ENCODE data around the gene VAPB.
"Not testable (repeated sequence)": the region's sequence is repeated elsewhere in the genome, so short reads cannot be mapped to it uniquely, and the experiment has no call there.

Gene VAPB

GRCh38 chr20:58417438-58417837 is 28.4 kb downstream of the VAPB start:
- POLR2A ChIA-PET: no interaction called here
- CTCF ChIA-PET: interaction anchor here (1.3 to 1.7 kb wide), 2 partner anchors 25 to 30 kb away, joined by 3 to 7 read pairs; no protein-coding TSS in a partner anchor
- DNase-seq (ENCODE audit: extremely low spot score): no peak
- TF ChIP-seq CTCF (IDR thresholded peaks at IDR 0.05; ENCODE audit: control extremely low read depth, extremely low read depth, low read depth, missing control alignments): no peak

GRCh38 chr20:58418949-58419748 is 30.1 kb downstream of the VAPB start:
- TF ChIP-seq CTCF (IDR thresholded peaks at IDR 0.05; ENCODE audit: control extremely low read depth, extremely low read depth, low read depth, missing control alignments): no peak
- ChIA-PET CTCF (interaction anchor here (1.1 to 2.1 kb wide), 5 partner anchors 14 to 32 kb away, joined by 3 to 8 read pairs (median 4); no protein-coding TSS in a partner anchor), POLR2A (interaction anchor here (0.5 to 1.4 kb wide), 2 partner anchors 24 to 30 kb away, joined by 3 to 4 read pairs; partner anchors contain the start of gene VAPB)
- no peak for DNase-seq (ENCODE audit: extremely low spot score)

- CTCF ChIA-PET: interaction anchor here (1.1 to 1.8 kb wide), 6 partner anchors 10 to 60 kb away, joined by 3 to 9 read pairs (median 4); no protein-coding TSS in a partner anchor
- no peak for TF ChIP-seq CTCF (IDR thresholded peaks at IDR 0.05; ENCODE audit: control extremely low read depth, extremely low read depth, low read depth, missing control alignments)
- DNase-seq (ENCODE audit: extremely low spot score): no peak
- POLR2A ChIA-PET: no interaction called here
Observed at GRCh38 chr20:58420798-58421496, 31.9 kb downstream of the VAPB start.

- ChIA-PET CTCF (interaction anchor here (1.1 to 1.8 kb wide), 5 partner anchors 10 to 60 kb away, joined by 3 to 9 read pairs (median 4); no protein-coding TSS in a partner anchor), POLR2A (no interaction called here)
- no peak for DNase-seq (ENCODE audit: extremely low spot score)
- TF ChIP-seq CTCF (IDR thresholded peaks at IDR 0.05; ENCODE audit: control extremely low read depth, extremely low read depth, low read depth, missing control alignments): no peak
Observed at GRCh38 chr20:58421497-58421850, 32.4 kb downstream of the VAPB start.

GRCh38 chr20:58424218-58424969 is 35.4 kb downstream of the VAPB start:
- no peak for TF ChIP-seq CTCF (IDR thresholded peaks at IDR 0.05; ENCODE audit: control extremely low read depth, extremely low read depth, low read depth, missing control alignments)
- ChIA-PET CTCF (interaction anchor here (0.7 to 1.7 kb wide), 4 partner anchors 10 to 27 kb away, joined by 3 to 6 read pairs (median 4); no protein-coding TSS in a partner anchor), POLR2A (no interaction called here)
- DNase-seq (ENCODE audit: extremely low spot score): no peak

GRCh38 chr20:58427571-58427970 is 38.5 kb downstream of the VAPB start:
- CTCF ChIA-PET; DNase-seq (ENCODE audit: extremely low spot score); POLR2A ChIA-PET: not testable (repeated sequence)
